ENCODE results near the gene BSN. TPM values are rescaled to one million over a fixed set of nuclear protein-coding genes. Genes with fewer than 3 reads are reported as not detected.

BSN gene
- total and polyA plus RNA-seq, 2 experiments from 2014 or later, result 0.50 to 5.1 TPM

DNA sequence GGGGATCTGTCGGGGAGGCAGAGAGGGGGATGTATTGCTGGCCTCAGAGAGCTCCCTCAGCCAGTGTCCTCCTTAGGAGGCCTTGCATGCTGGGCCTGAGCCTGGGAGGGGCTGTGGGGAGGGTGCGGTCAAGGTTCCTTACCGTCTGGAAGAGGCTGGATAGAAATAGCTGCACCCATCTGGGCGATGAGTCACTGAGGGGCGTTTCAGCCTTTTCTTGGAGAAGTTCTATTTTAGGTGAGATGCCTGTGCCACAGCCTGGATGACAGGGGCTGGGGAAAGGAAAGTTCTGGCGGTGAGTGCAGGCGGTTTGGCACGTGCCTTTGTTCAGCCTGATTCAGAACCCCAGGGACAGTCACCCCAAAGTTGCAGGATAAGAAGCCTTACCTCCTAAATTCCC, 84.2 kb downstream of the BSN start:
- H3K4me3 Mint-ChIP-seq, result no peak overlapping the region
- Histone ChIP-seq H3K4me1 (ENCODE audit: insufficient read depth) (no peaks in the 10 kb centered on the region), H3K9me2 (ENCODE audit: insufficient read depth) (no peaks in the 10 kb centered on the region), H3K27ac (ENCODE audit: low read depth) (no peak overlapping the region), H3F3A (replicated peaks; ENCODE audit: low read depth) (no peaks in the 10 kb centered on the region), H3K4me3 (no peak overlapping the region), H4K20me1 (replicated peaks; ENCODE audit: insufficient read depth) (no peaks in the 10 kb centered on the region), H3K27me3 (ENCODE audit: insufficient read depth) (no peaks in the 10 kb centered on the region), H3K4me2 (no peak overlapping the region), H3K79me2 (replicated peaks; ENCODE audit: insufficient read depth) (no peaks in the 10 kb centered on the region), H2AFZ (no peak overlapping the region), H3K36me3 (ENCODE audit: insufficient read depth) (no peaks in the 10 kb centered on the region)
- H3K9me3 Mint-ChIP-seq, result no peaks in the 10 kb centered on the region
- no peak for DNase-seq (ENCODE audit: low spot score)
- no peaks in the 10 kb centered on the region; the same call in 2 of the 3 replicates for H3K36me3 Mint-ChIP-seq (ENCODE audit: low read depth)
- H3K27ac Mint-ChIP-seq, result no peak overlapping the region
- peaks cover 4% of the 10 kb centered on the region for H3K27me3 Mint-ChIP-seq (ENCODE audit: insufficient read depth, low read depth, poor library complexity)
- ATAC-seq, result peak; percentile 25; the same call in 1 of the 3 replicates
- no peaks in the 10 kb centered on the region; the same call in 2 of the 3 replicates for H3K4me1 Mint-ChIP-seq
- TF ChIP-seq JUNB (IDR thresholded peaks at IDR 0.05; ENCODE audit: unreplicated experiment) (no peak), STAT1 (IDR thresholded peaks at IDR 0.05; ENCODE audit: unreplicated experiment) (no peak), CREB1 (CRISPR knock-in tag; IDR thresholded peaks at IDR 0.05; ENCODE audit: low read depth) (no peak), EZH2phosphoT487 (IDR thresholded peaks at IDR 0.05; ENCODE audit: unreplicated experiment) (no peak), POLR2AphosphoS5 (IDR thresholded peaks at IDR 0.05; ENCODE audit: low read depth) (no peak), EZH2 (IDR thresholded peaks at IDR 0.05; ENCODE audit: low read depth, unreplicated experiment) (no peak), NANOG (IDR thresholded peaks at IDR 0.05; ENCODE audit: borderline replicate concordance) (no peak), ZNF331 (CRISPR knock-in tag; IDR thresholded peaks at IDR 0.05; ENCODE audit: low read depth) (no peak), ZNF114 (CRISPR knock-in tag; IDR thresholded peaks at IDR 0.05) (no peak)
- TF ChIP-seq, protein P1, sequence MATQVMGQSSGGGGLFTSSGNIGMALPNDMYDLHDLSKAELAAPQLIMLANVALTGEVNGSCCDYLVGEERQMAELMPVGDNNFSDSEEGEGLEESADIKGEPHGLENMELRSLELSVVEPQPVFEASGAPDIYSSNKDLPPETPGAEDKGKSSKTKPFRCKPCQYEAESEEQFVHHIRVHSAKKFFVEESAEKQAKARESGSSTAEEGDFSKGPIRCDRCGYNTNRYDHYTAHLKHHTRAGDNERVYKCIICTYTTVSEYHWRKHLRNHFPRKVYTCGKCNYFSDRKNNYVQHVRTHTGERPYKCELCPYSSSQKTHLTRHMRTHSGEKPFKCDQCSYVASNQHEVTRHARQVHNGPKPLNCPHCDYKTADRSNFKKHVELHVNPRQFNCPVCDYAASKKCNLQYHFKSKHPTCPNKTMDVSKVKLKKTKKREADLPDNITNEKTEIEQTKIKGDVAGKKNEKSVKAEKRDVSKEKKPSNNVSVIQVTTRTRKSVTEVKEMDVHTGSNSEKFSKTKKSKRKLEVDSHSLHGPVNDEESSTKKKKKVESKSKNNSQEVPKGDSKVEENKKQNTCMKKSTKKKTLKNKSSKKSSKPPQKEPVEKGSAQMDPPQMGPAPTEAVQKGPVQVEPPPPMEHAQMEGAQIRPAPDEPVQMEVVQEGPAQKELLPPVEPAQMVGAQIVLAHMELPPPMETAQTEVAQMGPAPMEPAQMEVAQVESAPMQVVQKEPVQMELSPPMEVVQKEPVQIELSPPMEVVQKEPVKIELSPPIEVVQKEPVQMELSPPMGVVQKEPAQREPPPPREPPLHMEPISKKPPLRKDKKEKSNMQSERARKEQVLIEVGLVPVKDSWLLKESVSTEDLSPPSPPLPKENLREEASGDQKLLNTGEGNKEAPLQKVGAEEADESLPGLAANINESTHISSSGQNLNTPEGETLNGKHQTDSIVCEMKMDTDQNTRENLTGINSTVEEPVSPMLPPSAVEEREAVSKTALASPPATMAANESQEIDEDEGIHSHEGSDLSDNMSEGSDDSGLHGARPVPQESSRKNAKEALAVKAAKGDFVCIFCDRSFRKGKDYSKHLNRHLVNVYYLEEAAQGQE (IDR thresholded peaks at IDR 0.05; ENCODE audit: unreplicated experiment), result no peak
- TF ChIP-seq, protein P2, sequence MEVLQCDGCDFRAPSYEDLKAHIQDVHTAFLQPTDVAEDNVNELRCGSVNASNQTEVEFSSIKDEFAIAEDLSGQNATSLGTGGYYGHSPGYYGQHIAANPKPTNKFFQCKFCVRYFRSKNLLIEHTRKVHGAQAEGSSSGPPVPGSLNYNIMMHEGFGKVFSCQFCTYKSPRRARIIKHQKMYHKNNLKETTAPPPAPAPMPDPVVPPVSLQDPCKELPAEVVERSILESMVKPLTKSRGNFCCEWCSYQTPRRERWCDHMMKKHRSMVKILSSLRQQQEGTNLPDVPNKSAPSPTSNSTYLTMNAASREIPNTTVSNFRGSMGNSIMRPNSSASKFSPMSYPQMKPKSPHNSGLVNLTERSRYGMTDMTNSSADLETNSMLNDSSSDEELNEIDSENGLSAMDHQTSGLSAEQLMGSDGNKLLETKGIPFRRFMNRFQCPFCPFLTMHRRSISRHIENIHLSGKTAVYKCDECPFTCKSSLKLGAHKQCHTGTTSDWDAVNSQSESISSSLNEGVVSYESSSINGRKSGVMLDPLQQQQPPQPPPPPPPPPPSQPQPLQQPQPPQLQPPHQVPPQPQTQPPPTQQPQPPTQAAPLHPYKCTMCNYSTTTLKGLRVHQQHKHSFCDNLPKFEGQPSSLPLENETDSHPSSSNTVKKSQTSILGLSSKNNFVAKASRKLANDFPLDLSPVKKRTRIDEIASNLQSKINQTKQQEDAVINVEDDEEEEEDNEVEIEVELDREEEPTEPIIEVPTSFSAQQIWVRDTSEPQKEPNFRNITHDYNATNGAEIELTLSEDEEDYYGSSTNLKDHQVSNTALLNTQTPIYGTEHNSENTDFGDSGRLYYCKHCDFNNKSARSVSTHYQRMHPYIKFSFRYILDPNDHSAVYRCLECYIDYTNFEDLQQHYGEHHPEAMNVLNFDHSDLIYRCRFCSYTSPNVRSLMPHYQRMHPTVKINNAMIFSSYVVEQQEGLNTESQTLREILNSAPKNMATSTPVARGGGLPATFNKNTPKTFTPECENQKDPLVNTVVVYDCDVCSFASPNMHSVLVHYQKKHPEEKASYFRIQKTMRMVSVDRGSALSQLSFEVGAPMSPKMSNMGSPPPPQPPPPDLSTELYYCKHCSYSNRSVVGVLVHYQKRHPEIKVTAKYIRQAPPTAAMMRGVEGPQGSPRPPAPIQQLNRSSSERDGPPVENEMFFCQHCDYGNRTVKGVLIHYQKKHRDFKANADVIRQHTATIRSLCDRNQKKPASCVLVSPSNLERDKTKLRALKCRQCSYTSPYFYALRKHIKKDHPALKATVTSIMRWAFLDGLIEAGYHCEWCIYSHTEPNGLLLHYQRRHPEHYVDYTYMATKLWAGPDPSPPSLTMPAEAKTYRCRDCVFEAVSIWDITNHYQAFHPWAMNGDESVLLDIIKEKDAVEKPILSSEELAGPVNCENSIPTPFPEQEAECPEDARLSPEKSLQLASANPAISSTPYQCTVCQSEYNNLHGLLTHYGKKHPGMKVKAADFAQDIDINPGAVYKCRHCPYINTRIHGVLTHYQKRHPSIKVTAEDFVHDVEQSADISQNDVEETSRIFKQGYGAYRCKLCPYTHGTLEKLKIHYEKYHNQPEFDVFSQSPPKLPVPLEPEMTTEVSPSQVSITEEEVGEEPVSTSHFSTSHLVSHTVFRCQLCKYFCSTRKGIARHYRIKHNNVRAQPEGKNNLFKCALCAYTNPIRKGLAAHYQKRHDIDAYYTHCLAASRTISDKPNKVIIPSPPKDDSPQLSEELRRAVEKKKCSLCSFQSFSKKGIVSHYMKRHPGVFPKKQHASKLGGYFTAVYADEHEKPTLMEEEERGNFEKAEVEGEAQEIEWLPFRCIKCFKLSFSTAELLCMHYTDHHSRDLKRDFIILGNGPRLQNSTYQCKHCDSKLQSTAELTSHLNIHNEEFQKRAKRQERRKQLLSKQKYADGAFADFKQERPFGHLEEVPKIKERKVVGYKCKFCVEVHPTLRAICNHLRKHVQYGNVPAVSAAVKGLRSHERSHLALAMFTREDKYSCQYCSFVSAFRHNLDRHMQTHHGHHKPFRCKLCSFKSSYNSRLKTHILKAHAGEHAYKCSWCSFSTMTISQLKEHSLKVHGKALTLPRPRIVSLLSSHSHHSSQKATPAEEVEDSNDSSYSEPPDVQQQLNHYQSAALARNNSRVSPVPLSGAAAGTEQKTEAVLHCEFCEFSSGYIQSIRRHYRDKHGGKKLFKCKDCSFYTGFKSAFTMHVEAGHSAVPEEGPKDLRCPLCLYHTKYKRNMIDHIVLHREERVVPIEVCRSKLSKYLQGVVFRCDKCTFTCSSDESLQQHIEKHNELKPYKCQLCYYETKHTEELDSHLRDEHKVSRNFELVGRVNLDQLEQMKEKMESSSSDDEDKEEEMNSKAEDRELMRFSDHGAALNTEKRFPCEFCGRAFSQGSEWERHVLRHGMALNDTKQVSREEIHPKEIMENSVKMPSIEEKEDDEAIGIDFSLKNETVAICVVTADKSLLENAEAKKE (CRISPR knock-in tag; IDR thresholded peaks at IDR 0.05), result no peak
- TF ChIP-seq, protein P3, sequence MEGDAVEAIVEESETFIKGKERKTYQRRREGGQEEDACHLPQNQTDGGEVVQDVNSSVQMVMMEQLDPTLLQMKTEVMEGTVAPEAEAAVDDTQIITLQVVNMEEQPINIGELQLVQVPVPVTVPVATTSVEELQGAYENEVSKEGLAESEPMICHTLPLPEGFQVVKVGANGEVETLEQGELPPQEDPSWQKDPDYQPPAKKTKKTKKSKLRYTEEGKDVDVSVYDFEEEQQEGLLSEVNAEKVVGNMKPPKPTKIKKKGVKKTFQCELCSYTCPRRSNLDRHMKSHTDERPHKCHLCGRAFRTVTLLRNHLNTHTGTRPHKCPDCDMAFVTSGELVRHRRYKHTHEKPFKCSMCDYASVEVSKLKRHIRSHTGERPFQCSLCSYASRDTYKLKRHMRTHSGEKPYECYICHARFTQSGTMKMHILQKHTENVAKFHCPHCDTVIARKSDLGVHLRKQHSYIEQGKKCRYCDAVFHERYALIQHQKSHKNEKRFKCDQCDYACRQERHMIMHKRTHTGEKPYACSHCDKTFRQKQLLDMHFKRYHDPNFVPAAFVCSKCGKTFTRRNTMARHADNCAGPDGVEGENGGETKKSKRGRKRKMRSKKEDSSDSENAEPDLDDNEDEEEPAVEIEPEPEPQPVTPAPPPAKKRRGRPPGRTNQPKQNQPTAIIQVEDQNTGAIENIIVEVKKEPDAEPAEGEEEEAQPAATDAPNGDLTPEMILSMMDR (conservative IDR thresholded peaks at IDR 0.05; ENCODE audit: low read depth in 2 of 2), result no peak
- TF ChIP-seq, protein P4, sequence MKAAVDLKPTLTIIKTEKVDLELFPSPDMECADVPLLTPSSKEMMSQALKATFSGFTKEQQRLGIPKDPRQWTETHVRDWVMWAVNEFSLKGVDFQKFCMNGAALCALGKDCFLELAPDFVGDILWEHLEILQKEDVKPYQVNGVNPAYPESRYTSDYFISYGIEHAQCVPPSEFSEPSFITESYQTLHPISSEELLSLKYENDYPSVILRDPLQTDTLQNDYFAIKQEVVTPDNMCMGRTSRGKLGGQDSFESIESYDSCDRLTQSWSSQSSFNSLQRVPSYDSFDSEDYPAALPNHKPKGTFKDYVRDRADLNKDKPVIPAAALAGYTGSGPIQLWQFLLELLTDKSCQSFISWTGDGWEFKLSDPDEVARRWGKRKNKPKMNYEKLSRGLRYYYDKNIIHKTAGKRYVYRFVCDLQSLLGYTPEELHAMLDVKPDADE (IDR thresholded peaks at IDR 0.05), result no peak
